Stomach smooth muscle (tissue), 2 donors: ENCODE measurements around the gene CAPN10.

ENCODE experiments used
- H3K27ac ChIP-seq: one replicate; pipeline ENCODE4 v1.7.0; 2013; ENCODE audit warnings: mild to moderate bottlenecking, low read length, inconsistent platforms
- H3K27me3 ChIP-seq, 2 donors: one replicate each; pipeline ENCODE4 v1.7.0; 2013; ENCODE audit warnings: low read length in 2 of 2; ENCODE audit not compliant: insufficient read depth in 2 of 2, control insufficient read depth in 1 of 2
- H3K36me3 ChIP-seq, 2 donors: one replicate each; pipeline ENCODE4 v1.7.0; 2013; ENCODE audit warnings: low read length in 2 of 2; ENCODE audit not compliant: control insufficient read depth in 2 of 2, insufficient read depth in 2 of 2
- H3K4me1 ChIP-seq: one replicate; pipeline ENCODE4 v1.7.0; 2013; ENCODE audit warnings: low read length; ENCODE audit not compliant: control insufficient read depth, insufficient read depth
- H3K4me3 ChIP-seq, 2 donors: one replicate each; pipeline ENCODE4 v1.7.0; 2013; ENCODE audit warnings: low read length in 2 of 2
- H3K9ac ChIP-seq, 2 donors: one replicate each; pipeline ENCODE4 v1.7.0; 2013; ENCODE audit warnings: low read length in 2 of 2, mild to moderate bottlenecking in 1 of 2
- H3K9me3 ChIP-seq, 2 donors: one replicate each; pipeline ENCODE4 v1.7.0; 2013; ENCODE audit warnings: low read length in 2 of 2; ENCODE audit not compliant: control insufficient read depth in 2 of 2
- donor health status: healthy.
- donor health status: Pancreatic carcinoma.

The CAPN10 gene

GRCh38 chr2:240628808-240629618 is 42.5 kb downstream of the CAPN10 start:
- Histone ChIP-seq H3K27me3 (no peaks in the 10 kb centered on the region), H3K9ac (no peak overlapping the region), H3K4me1 (no peaks in the 10 kb centered on the region), H3K27ac (no peak overlapping the region), H3K36me3 (no peaks in the 10 kb centered on the region), H3K4me3 (no peak overlapping the region), H3K9me3 (peaks cover 0 to 2% of the 10 kb centered on the region in 2 donors)

- H3K36me3 ChIP-seq: no peaks in the 10 kb centered on the region
- no peak overlapping the region for H3K27ac ChIP-seq
- no peak overlapping the region for H3K9ac ChIP-seq
- no peaks in the 10 kb centered on the region for H3K4me1 ChIP-seq
- no peaks in the 10 kb centered on the region for H3K27me3 ChIP-seq
- no peak overlapping the region for H3K4me3 ChIP-seq
- peaks cover 0 to 2% of the 10 kb centered on the region in 2 donors for H3K9me3 ChIP-seq
Measured at GRCh38 chr2:240629619-240629967, 43.1 kb downstream of the CAPN10 start.

GRCh38 chr2:240629968-240630770 is 43.6 kb downstream of the CAPN10 start:
- H3K27me3 ChIP-seq: no peaks in the 10 kb centered on the region
- H3K36me3 ChIP-seq: no peaks in the 10 kb centered on the region
- peaks cover 0 to 2% of the 10 kb centered on the region in 2 donors for H3K9me3 ChIP-seq
- H3K4me1 ChIP-seq: no peaks in the 10 kb centered on the region
- H3K27ac ChIP-seq: no peak overlapping the region
- H3K4me3 ChIP-seq: no peak overlapping the region
- H3K9ac ChIP-seq: no peak overlapping the region

- Histone ChIP-seq H3K27me3 (no peaks in the 10 kb centered on the region), H3K9ac (no peak overlapping the region), H3K36me3 (no peaks in the 10 kb centered on the region), H3K4me3 (no peak overlapping the region), H3K4me1 (no peaks in the 10 kb centered on the region), H3K27ac (no peak overlapping the region), H3K9me3 (peaks cover 0 to 2% of the 10 kb centered on the region in 2 donors)
Measured at GRCh38 chr2:240630771-240631547, 44.4 kb downstream of the CAPN10 start.

GRCh38 chr2:240631548-240632305 is 45.2 kb downstream of the CAPN10 start:
- Histone ChIP-seq H3K9ac (no peak overlapping the region), H3K27ac (no peak overlapping the region), H3K27me3 (peaks cover 0 to 2% of the 10 kb centered on the region in 2 donors), H3K36me3 (no peaks in the 10 kb centered on the region), H3K9me3 (peaks cover 0 to 2% of the 10 kb centered on the region in 2 donors), H3K4me3 (no peak overlapping the region), H3K4me1 (no peaks in the 10 kb centered on the region)

GRCh38 chr2:240632306-240632721 is 45.8 kb downstream of the CAPN10 start:
- no peak overlapping the region for H3K9ac ChIP-seq
- H3K4me3 ChIP-seq: no peak overlapping the region
- no peak overlapping the region for H3K27ac ChIP-seq
- no peaks in the 10 kb centered on the region for H3K36me3 ChIP-seq
- peaks cover 0 to 4% of the 10 kb centered on the region in 2 donors for H3K27me3 ChIP-seq
- H3K9me3 ChIP-seq: peaks cover 0 to 2% of the 10 kb centered on the region in 2 donors
- H3K4me1 ChIP-seq: no peaks in the 10 kb centered on the region

GRCh38 chr2:240635121-240635997 is 48.8 kb downstream of the CAPN10 start:
- H3K9me3 ChIP-seq: peaks cover 0 to 2% of the 10 kb centered on the region in 2 donors
- no peak overlapping the region for H3K27ac ChIP-seq
- H3K9ac ChIP-seq: no peak overlapping the region
- no peaks in the 10 kb centered on the region for H3K4me1 ChIP-seq
- peaks cover 4% of the 10 kb centered on the region in 2 donors for H3K27me3 ChIP-seq
- no peaks in the 10 kb centered on the region for H3K36me3 ChIP-seq
- no peak overlapping the region for H3K4me3 ChIP-seq

- Histone ChIP-seq H3K4me3 (no peak overlapping the region), H3K27ac (no peak overlapping the region), H3K36me3 (no peaks in the 10 kb centered on the region), H3K4me1 (no peaks in the 10 kb centered on the region), H3K9me3 (peaks cover 0 to 2% of the 10 kb centered on the region in 2 donors), H3K9ac (no peak overlapping the region), H3K27me3 (peaks cover 4% of the 10 kb centered on the region in 2 donors)
Measured at GRCh38 chr2:240635998-240636547, 49.5 kb downstream of the CAPN10 start.

- Histone ChIP-seq H3K9ac (no peak overlapping the region), H3K36me3 (no peaks in the 10 kb centered on the region), H3K27ac (no peak overlapping the region), H3K27me3 (peaks cover 4% of the 10 kb centered on the region in 2 donors), H3K9me3 (peaks cover 0 to 2% of the 10 kb centered on the region in 2 donors), H3K4me3 (no peak overlapping the region), H3K4me1 (no peaks in the 10 kb centered on the region)
Measured at GRCh38 chr2:240636563-240637115, 50.1 kb downstream of the CAPN10 start.
